ENCODE results near the gene KLHL1. TPM values are rescaled to one million over a fixed set of nuclear protein-coding genes. Genes with fewer than 3 reads are reported as not detected.
A peak's percentile ranks its signal among the peaks of the same experiment; 100 is the strongest.

KLHL1 gene
- total RNA-seq, 1 donor from 2014 or later = 0.14 TPM

- peak overlapping the region; percentile 84 for H3K4me3 Mint-ChIP-seq
- TF ChIP-seq CTCF (conservative IDR thresholded peaks at IDR 0.05) = no peak
- H3K36me3 Mint-ChIP-seq = no peaks in the 10 kb centered on the region
- H3K27ac Mint-ChIP-seq = no peak overlapping the region
- peaks cover 53% of the 10 kb centered on the region for H3K27me3 Mint-ChIP-seq
- H3K4me1 Mint-ChIP-seq (ENCODE audit: unreplicated experiment) = no peaks in the 10 kb centered on the region
- DNase-seq (ENCODE audit: extremely low spot score, unreplicated experiment) = no peak
- no peaks in the 10 kb centered on the region for H3K9me3 Mint-ChIP-seq
Observed at GRCh38 chr13:70107125-70107497, 1.1 kb downstream of the KLHL1 start.

- H3K9me3 Mint-ChIP-seq = no peaks in the 10 kb centered on the region
- TF ChIP-seq CTCF (conservative IDR thresholded peaks at IDR 0.05) = no peak
- no peaks in the 10 kb centered on the region for H3K4me1 Mint-ChIP-seq (ENCODE audit: unreplicated experiment)
- no peak overlapping the region for H3K4me3 Mint-ChIP-seq
- H3K36me3 Mint-ChIP-seq = no peaks in the 10 kb centered on the region
- peaks cover 45% of the 10 kb centered on the region for H3K27me3 Mint-ChIP-seq
- no peak overlapping the region for H3K27ac Mint-ChIP-seq
- no peak for DNase-seq (ENCODE audit: extremely low spot score, unreplicated experiment)
Observed at GRCh38 chr13:70104481-70104880, 3.8 kb downstream of the KLHL1 start.

GRCh38 chr13:70098669-70099068 is 9.6 kb downstream of the KLHL1 start:
- Mint-ChIP-seq H3K9me3 (no peaks in the 10 kb centered on the region), H3K27ac (no peak overlapping the region), H3K4me3 (no peak overlapping the region), H3K36me3 (no peaks in the 10 kb centered on the region), H3K27me3 (peaks cover 7% of the 10 kb centered on the region), H3K4me1 (ENCODE audit: unreplicated experiment) (no peaks in the 10 kb centered on the region)
- peak; percentile 81 for TF ChIP-seq CTCF (conservative IDR thresholded peaks at IDR 0.05)
- no peak for DNase-seq (ENCODE audit: extremely low spot score, unreplicated experiment)

- Mint-ChIP-seq H3K4me1 (ENCODE audit: unreplicated experiment) (no peaks in the 10 kb centered on the region), H3K27ac (no peak overlapping the region), H3K27me3 (no peaks in the 10 kb centered on the region), H3K36me3 (no peaks in the 10 kb centered on the region), H3K4me3 (no peak overlapping the region), H3K9me3 (no peaks in the 10 kb centered on the region)
- DNase-seq (ENCODE audit: extremely low spot score, unreplicated experiment) = no peak
- no peak for TF ChIP-seq CTCF (conservative IDR thresholded peaks at IDR 0.05)
Observed at GRCh38 chr13:70090036-70090723, 18.1 kb downstream of the KLHL1 start.

- H3K4me3 Mint-ChIP-seq = no peak overlapping the region
- DNase-seq (ENCODE audit: extremely low spot score, unreplicated experiment) = no peak
- H3K27ac Mint-ChIP-seq = no peak overlapping the region
- no peaks in the 10 kb centered on the region for H3K4me1 Mint-ChIP-seq (ENCODE audit: unreplicated experiment)
- no peaks in the 10 kb centered on the region for H3K27me3 Mint-ChIP-seq
- no peaks in the 10 kb centered on the region for H3K36me3 Mint-ChIP-seq
- H3K9me3 Mint-ChIP-seq = no peaks in the 10 kb centered on the region
- no peak for TF ChIP-seq CTCF (conservative IDR thresholded peaks at IDR 0.05)
Observed at GRCh38 chr13:70088926-70089325, 19.3 kb downstream of the KLHL1 start.

Data from type B pancreatic cell (in vitro differentiated cells).